GM21619 (cell line): ENCODE measurements around the gene STYX.

Experiments
- ATAC-seq: cut with Tn5 transposase; IDR thresholded peaks from one replicate; pipeline ENCODE4 v1.9.1; 2021; ENCODE audit not compliant: unreplicated experiment

Gene STYX, protein sequence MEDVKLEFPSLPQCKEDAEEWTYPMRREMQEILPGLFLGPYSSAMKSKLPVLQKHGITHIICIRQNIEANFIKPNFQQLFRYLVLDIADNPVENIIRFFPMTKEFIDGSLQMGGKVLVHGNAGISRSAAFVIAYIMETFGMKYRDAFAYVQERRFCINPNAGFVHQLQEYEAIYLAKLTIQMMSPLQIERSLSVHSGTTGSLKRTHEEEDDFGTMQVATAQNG

DNA sequence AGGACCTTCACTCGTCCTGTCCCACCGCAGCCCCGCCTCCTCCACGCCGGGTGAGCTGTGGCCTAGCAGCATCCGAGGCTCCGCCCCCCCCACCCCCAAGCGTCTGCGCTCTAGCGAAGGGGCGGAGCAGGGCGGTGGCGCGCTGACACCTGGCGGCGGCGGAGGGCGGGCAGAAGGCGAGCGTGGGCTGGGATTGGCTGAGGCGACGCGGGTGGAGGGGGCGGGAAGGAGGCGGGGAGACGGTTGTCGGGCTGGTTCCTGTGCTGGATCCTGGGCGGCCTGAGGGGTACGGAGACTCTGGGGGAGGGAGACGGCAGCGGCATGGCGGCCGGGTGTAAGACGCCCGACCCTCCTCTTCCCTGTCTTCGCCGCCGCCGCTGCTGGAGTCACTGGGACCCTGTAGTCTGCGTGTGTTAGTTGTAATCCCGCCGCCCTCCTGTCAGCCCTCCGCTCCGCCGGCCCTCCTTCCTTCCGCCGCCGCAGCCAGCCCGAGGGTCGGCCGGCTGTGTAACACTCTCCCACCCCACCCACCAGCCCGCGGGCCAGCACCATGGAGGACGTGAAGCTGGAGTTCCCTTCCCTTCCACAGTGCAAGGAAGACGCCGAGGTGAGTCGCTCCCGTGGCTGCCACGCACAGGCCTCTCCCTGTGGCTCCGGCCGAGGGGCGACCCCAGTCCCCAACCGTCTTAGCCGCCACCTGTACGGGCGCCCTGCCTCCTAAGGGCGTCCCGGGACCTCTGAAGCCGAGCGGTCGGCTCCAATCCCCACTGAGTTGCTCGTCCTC is at the start of gene STYX:
Gene STYX (plus strand): TSS at position 242 of the 784 bp plus-strand sequence. CDS start 309 bp downstream, at position 551.
- ATAC-seq, result peak; percentile 91

DNA sequence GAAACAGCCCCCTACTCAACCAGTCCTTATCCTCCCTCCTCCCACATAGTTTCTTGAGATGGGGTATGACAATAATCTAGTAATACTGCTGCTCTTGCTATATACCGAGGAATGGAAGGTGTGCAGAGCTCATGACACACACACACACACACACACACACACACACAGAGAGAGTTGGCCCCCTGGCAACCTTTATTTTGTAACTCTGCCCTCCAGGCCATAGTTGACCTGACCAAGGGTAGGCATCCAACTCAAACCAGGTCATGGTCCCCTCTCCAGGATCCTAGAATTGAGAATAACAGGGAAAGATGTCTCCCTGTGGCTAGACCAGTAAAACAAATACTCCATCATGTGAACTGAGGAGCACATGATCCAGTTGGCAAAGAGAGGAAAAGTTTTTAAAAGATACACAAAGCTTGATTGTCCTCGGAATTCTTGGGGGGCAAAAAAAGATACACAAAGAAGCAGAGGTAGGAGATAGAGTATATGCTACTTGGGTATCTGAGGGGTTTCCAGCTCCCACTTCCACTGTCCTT is 45.9 kb upstream of the STYX start:
- ATAC-seq, result no peak

DNA sequence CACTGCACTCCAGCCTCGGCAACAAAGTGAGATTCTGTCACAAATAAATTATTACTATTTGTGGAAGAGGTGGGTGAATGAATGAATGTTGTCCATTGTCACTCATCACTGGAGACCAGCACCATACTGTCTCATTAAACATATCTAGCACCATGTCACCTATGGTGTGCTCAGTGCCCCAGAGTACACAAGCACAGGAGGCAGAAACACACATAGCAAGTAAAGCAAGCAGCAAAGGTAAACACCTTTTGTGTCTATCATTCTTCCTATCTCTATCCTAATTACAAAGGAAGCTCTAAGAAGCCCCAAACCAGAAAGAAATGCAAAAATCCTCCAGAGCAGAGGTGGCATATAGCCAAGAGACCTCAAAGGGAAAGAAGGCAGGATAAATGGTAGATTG is 43.8 kb upstream of the STYX start:
- ATAC-seq, result no peak

DNA sequence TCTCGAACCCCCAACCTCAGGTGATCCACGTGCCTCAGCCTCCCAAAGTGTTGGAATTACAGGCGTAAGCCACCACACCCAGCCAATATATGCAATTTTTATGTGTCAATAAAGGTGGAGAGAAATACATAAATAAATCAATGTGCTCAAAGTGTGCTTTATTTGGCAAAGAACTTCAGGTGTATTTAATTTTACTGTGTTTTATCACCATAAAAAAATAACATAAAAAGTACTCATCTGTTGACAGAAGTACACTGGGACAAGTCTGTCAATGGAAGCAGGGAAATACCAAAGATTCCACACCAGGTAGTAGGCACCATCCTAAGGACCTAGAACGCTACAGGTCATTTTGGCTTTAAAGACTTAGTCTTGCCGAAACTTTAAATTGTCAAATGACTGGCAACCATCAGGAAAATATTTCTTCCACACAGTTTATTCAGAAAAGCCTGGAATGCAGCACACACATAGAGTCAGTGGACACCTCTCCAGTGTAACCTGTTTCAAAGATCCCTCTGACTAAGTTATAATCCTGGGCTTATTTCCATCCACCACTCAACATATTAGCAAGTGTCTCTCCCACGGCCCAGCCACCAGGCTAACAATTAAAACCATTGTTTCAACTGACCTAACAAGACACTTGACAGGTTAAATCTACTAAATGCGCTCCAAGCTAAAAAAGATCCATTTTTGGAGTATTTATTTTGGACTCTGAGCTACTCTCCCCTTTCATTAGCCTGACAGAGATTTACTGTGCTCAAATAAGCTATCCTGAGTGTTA is 38.8 kb upstream of the STYX start:
- ATAC-seq, result no peak

DNA sequence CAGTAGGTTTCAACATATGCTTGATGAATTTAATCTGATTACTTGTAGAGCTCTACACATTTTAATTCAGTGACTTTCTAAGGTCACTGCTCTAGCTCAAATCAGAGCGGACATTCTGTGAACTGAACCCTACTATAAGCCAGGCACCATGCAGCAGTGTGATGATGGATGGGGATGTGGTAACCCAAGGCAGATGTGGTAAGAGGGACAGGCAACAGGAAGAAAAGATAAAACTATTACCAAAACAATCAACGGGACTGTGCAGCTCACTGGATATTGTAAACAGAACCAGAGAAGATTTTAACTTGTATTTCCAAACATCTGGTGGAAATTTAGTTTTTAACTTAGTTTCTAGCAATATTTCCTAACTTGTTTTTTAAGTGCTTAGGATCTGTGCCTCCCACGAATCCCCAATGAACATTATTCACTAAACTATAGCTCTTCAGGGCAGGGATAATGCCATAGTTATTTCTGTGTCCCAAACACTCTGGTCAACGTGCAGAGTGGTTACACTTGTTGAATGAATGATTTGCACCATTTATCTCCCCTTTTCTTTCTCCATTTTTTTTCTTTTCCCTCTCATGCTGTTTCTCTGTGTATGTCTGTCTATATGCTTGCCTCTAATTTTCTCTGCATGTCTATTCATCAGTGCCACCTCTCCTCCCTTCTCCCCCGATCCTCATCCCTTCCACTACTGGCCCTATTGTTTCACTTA is 37.6 kb upstream of the STYX start:
- ATAC-seq, result no peak

DNA sequence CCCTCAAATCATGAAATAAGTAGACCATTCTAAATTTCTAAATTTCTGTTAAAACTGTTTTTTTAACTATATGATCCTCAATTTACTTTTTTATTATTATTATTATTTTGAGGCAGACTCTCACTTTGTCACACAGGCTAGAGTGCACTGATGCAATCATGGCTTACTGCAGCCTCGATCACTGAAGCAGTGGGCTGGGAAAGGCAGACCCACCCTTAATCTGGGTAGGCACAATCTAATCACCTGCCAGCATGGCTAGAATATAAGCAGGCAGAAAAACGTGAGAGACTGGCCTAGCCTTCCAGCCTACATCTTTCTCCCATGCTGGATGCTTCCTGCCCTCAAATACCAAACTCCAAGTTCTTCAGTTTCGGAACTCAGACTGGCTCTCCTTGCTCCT is 36.9 kb upstream of the STYX start:
- no peak for ATAC-seq

DNA sequence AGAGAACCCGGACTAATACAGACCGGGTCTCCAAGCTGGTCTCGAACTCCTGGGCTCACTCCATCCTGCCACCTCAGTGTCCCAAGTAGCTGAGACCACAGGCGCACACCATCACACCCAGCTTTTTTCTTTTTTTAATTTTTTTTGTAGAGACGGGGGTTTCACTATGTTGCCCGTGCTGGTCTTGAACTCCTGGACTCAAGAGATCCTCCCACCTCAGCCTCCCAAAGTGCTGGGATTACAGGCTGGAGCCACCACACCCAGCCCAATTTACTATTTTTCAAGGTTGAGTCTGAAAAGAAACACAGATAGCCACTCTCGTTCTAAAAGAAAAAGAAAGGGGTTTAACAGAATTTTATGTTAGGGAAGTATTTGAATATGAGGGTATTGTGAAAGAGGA is 36.4 kb upstream of the STYX start:
- ATAC-seq, result no peak

DNA sequence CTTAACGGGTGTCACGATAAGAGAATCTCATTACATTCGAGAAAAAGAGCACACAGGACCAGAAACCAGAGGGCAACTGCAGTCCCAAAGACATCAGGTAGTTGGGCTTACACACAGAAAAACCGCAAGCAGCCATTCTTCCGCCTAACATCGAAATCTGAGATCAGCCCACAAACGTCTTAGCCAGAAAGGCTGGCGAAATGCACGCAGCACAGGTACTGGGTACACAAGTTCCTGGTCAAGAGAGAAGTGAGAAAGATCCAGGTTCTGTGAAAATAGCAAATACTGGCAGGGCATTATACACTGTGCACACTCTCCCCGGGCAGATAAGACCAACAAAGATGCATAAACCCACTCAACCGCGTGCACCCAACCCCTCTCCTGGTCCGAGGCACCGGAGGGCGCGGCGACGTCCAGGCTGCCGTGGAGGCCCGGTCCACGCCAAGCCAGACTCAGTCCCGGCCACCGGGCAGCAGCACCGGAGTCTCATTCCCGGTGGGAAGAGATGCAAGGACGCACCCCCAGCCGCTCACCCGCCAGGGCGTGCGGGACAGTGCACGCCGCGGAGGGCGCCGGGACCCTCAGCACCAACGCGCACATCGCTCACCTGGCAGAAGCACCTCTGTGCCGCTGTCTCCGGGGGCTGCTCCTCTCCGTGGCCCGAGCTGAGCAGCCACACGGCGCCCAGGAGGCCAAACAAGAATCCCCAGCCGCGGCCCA is 35.0 kb upstream of the STYX start:
- peak; percentile 44 for ATAC-seq

DNA sequence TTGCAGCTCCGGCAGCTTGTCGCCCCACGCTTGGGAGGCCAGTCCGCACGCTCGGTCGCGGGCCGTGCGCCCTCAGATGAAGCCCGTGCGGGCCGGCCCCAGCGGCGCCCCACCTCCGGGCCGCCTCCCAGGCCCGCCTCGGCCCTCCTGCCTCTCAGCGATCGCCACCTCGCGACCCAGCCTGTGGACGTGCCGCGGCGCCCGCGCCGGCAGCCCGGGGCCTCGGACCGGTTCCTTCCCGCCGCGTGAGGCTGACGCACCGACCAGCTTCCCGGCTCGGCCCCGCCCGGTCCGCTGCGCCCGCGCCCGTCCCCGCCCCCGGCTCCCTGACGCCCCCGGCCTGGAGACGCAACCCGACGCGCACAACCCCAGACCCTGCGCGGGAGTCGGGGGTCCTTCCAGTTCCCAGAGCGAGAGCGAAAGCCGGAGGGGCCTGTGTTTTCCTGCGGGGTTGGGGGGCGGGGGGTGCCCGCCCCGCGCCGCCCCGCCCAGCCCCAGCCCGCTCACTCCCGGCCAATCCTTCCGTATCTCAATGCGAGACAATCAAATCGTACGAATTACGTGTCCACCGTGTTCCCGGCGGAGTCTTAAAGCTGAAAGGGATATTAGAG is 34.4 kb upstream of the STYX start, which contains the start of gene ERO1A:
Gene ERO1A (minus strand): TSS at position 78 of the 611 bp plus-strand sequence. CDS start 77 bp downstream, at position 1.
- ATAC-seq, result peak; percentile 73

DNA sequence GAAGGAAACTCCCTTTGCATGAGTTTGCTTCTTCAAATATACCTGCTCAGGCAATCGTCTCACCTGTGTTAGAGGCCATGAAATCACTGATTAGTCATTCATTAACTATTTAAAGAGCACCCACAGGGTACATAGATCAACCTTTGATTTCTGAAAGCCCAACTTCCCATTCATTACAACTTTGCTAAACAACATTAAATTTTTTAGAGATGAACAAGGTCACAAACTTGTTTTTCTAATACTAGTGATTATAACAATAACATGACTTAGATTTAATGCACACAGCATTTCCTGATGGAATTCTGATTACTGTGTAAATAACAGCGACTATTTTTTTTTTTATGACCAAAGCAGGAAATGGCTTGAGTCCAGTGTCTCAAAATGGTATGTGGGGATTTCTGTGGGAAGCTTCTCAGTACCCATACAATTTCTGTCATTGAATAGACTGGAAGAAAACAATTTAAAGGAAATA is 29.2 kb upstream of the STYX start:
- ATAC-seq, result no peak

DNA sequence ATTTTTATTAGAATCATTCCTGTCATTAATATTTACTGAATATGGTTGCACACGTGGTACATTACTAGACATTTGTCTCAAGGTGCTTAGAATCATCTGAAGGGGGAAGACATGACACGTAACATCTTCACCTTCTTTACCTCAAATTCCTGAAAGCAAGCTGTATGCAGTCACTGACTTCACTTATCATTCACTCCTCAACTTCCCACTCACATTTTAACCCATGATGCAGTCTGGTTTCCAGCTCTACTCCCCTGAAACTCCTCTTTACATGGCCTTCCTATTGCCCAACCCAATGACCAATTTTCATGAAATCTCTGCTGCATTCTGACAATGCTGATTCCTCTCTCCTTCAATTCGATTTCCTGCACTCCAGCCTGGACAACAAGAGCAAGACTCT is 28.7 kb upstream of the STYX start:
- no peak for ATAC-seq

DNA sequence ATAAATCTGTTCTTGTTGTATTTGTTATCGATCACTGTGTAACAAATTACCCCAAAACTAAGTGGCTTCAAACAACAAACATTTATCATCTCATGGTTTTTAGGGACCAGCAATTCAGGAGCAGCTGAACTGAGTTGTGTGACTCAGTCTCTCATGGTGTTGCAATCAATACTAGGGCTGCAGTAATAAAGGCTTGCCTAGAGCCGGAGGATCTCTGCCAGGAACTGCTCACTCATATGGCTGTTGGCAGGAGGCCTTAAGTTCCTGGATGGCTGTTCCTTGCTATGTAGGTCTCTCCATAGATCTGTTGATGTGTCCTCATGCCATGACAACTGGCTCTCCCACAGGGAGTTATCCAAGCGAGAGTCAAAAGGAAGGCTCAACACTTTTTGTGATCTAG is 26.7 kb upstream of the STYX start:
- ATAC-seq, result no peak

DNA sequence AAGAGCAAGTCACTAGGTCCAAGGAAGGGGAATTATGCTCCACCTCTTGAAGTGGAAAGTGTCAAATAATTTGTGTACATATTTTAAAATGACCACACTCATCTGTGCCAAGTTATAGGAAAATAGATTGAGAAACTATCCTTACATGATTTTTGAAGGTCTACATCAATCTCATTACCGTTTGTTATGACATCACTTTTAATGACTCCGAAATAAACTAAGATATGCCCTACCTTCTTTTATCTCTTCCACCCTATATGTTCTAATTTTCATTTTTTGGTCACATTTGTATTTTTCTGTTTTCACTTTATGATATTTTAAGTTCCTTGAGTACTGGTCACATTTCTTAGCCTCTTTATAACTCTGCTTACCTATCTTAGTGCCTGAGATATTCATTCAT is 26.3 kb upstream of the STYX start:
- no peak for ATAC-seq

DNA sequence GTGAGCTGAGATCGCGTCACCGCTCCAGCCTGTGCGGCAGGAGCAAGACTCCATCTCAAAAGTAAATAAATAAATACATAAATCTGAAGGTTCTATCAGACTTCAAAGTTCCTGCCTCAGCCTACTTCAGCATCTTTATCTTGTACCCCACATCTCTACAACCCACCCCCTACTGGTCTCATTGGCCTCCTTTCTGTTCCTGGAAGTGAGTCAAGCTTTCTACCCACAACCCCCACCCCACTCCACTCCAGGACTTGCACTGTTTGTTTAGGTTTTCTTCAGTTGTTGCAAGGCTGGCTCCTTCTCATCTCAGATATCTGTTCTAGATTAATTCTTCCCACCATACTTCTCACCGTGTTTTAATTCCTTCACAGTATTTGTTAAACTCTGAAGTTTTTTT is 23.7 kb upstream of the STYX start:
- ATAC-seq, result no peak

DNA sequence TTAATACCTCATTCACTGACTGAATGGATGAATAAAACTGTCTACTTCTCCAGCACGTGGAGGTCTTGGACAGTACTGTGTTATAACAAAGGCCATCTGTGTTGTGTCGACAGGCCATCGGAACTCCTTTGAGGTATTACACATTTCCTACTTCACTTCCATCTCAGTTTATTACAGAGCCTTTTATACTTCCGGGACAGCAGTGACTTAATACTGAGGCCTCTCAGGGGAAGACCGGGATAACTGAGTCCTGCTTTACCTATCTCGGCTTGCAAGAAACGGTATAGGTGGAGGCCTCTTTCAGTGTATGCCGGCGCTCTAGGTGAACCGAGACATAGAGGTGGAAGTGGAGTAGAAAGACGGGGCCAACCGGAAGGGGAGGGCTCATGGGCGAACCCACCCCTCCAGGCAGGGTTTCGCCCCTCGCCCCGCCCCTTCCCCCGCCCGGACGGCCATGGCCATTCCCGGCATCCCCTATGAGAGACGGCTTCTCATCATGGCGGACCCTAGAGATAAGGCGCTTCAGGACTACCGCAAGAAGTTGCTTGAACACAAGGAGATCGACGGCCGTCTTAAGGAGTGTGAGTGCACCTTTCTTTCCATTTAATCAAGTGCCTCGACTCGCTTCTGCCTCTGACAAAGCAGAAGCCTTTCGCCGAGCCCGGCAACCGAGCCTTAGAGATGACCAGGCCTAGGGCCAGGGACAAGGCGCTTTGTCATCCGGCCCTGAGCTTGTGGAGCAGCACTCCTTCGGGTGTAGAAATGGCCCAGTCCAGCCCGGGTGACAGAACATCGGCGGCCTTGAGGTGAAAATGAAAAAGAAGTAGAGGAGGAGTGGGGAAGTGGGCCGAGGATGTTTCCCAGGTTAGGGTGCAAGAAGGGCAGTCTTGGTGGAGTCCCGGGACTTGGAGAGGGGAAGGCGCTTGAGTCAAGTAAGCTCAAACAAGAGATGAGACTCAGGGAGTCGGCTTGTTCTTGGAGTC is 23.0 kb upstream of the STYX start, which contains the start of gene PSMC6:
Gene PSMC6 (plus strand): TSS at position 477 of the 983 bp plus-strand sequence. CDS start 20 bp downstream, at position 497.
- peak; percentile 96 for ATAC-seq

DNA sequence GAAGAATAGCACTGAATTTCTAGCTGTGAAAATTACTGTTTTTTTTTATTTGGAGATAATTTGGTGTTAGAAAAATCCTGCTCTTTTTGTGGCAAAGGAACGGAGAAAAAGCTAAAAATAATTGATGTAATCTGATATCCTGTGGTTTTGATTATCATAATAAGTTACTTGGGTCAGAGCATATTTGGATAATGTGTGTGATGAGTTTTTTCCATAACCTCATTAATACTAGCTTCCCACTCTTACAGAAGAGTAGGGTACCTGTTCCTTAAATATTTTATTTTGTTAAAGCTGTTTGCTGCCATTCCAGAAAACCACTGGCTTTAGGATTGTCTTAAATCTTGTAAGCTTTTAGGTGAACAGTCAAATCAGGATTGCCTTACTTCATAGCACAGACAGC is 18.3 kb upstream of the STYX start:
- no peak for ATAC-seq

DNA sequence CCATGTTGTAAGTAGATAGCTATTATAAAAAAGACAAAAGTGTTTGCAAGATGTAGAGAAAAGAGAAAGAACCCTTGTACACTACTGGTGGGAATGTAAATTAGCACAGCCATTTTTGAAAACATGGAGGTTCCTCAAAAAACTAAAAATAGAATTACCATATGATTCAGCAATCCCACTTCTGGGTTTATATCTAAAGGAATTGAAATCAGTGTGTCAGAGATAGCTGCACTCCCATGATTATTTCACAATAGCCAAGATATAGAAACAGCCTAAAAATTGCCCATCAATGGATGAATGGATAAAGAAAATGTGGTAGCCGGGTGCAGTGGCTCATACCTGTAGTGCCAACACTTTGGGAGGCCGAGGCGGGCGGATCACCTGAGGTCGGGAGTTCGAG is 13.8 kb upstream of the STYX start:
- no peak for ATAC-seq
